Epithelial cell of esophagus (primary cell): ENCODE data around the gene LUM.
"Not testable (repeated sequence)": the region's sequence is repeated elsewhere in the genome, so short reads cannot be mapped to it uniquely, and the experiment has no call there.

Source experiments
- DNase-seq: peaks from one replicate; pipeline ENCODE4 v3.0.0; 2010; ENCODE audit warnings: low read depth
- H3K4me3 ChIP-seq: 2 replicates; pipeline ENCODE4 v1.5.1; 2011; ENCODE audit warnings: mild to moderate bottlenecking, low read length, control low read depth
- CTCF ChIP-seq: IDR thresholded peaks from 2 replicates; pipeline ENCODE4 v1.5.1; 2011; ENCODE audit warnings: low read depth, mild to moderate bottlenecking, low read length, control low read depth, inconsistent platforms; ENCODE audit not compliant: insufficient read depth; ENCODE audit errors: missing control alignments

Gene LUM

GRCh38 chr12:91098461-91098860, 12.8 kb downstream of the LUM start:
- no peak for TF ChIP-seq CTCF
- no peak for DNase-seq
- no peak overlapping the region for H3K4me3 ChIP-seq

GRCh38 chr12:91094957-91095356, 16.3 kb downstream of the LUM start:
- peak; percentile 6 for DNase-seq
- TF ChIP-seq CTCF: no peak
- H3K4me3 ChIP-seq: no peak overlapping the region

GRCh38 chr12:91094032-91094662, 17.1 kb downstream of the LUM start:
- no peak for TF ChIP-seq CTCF
- no peak overlapping the region for H3K4me3 ChIP-seq
- peak; percentile 15 for DNase-seq

- H3K4me3 ChIP-seq: no peak overlapping the region
- no peak for TF ChIP-seq CTCF
- no peak for DNase-seq
These were observed 18.0 kb downstream of the LUM start for GRCh38 chr12:91093341-91093740.

- DNase-seq: no peak
- no peak for TF ChIP-seq CTCF
- no peak overlapping the region for H3K4me3 ChIP-seq
These were observed 19.2 kb downstream of the LUM start for GRCh38 chr12:91091916-91092715.

GRCh38 chr12:91089953-91090352, 21.3 kb downstream of the LUM start:
- not testable (repeated sequence) for H3K4me3 ChIP-seq, DNase-seq

- TF ChIP-seq CTCF: no peak
- H3K4me3 ChIP-seq: no peak overlapping the region
- DNase-seq: no peak
These were observed 31.3 kb downstream of the LUM start for GRCh38 chr12:91080041-91080440.
